Esophagus muscularis mucosa (tissue), 3 donors: ENCODE measurements around the gene GPR152.
"Not testable (repeated sequence)": the region's sequence is repeated elsewhere in the genome, so short reads cannot be mapped to it uniquely, and the experiment has no call there.

ENCODE experiments used
- CTCF ChIP-seq, 3 experiments: fragments of 200-600 bp in 2 of 3; fragments of 450-650 bp in 1 of 3; sonication (generic) in 2 of 3; IDR thresholded peaks; one replicate each; pipeline ENCODE4 v1.5.1; 2017 to 2019; ENCODE audit warnings: antibody characterized with exemption in 3 of 3, mild to moderate bottlenecking in 2 of 3, moderate library complexity in 1 of 3
- POLR2A ChIP-seq: fragments of 450-650 bp; IDR thresholded peaks from one replicate; pipeline ENCODE4 v1.6.1; 2017; ENCODE audit warnings: antibody characterized with exemption, moderate library complexity, mild to moderate bottlenecking, low read depth
- POLR2AphosphoS5 ChIP-seq, 2 donors: sonication (generic); formaldehyde crosslinking; IDR thresholded peaks; one replicate each; pipeline ENCODE4 v1.6.1; 2017; ENCODE audit warnings: antibody characterized with exemption in 2 of 2

GRCh38 chr11:67485873-67486361, 33.4 kb upstream of the GPR152 start:
- not testable (repeated sequence) for TF ChIP-seq CTCF (IDR thresholded peaks at IDR 0.05); POLR2A; POLR2AphosphoS5 (IDR thresholded peaks at IDR 0.05)
